Muscle layer of colon (tissue), 2 donors: ENCODE data around the gene GLUL.

ENCODE experiments used
- H3K27ac ChIP-seq: one replicate; pipeline ENCODE4 v1.7.0; 2013; ENCODE audit warnings: low read depth, mild to moderate bottlenecking, low read length, moderate library complexity
- H3K27me3 ChIP-seq, 2 donors: one replicate each; pipeline ENCODE4 v1.7.0; 2013; ENCODE audit warnings: low read length in 2 of 2, mild to moderate bottlenecking in 2 of 2; ENCODE audit not compliant: insufficient read depth in 2 of 2, control insufficient read depth in 1 of 2
- H3K36me3 ChIP-seq: one replicate; pipeline ENCODE4 v1.7.0; 2013; ENCODE audit warnings: mild to moderate bottlenecking, low read length; ENCODE audit not compliant: insufficient read depth
- H3K4me1 ChIP-seq: one replicate; pipeline ENCODE4 v1.7.0; 2013; ENCODE audit warnings: mild to moderate bottlenecking, low read length; ENCODE audit not compliant: insufficient read depth
- H3K4me3 ChIP-seq, 2 donors: one replicate each; pipeline ENCODE4 v1.7.0; 2013; ENCODE audit warnings: low read length in 2 of 2, low read depth in 1 of 2, mild to moderate bottlenecking in 1 of 2, moderate library complexity in 1 of 2
- H3K9ac ChIP-seq: one replicate; pipeline ENCODE4 v1.7.0; 2013; ENCODE audit warnings: low read length
- H3K9me3 ChIP-seq: one replicate; pipeline ENCODE4 v1.7.0; 2013; ENCODE audit warnings: mild to moderate bottlenecking, low read length
- donor health status: abdominal sarcoma.
- donor health status: Adenocarcinoma of cecum.

GLUL gene

GRCh38 chr1:182357913-182358312, 33.7 kb downstream of the GLUL start:
- H3K27ac ChIP-seq = no peak overlapping the region
- H3K9me3 ChIP-seq = no peaks in the 10 kb centered on the region
- no peaks in the 10 kb centered on the region for H3K36me3 ChIP-seq
- no peak overlapping the region for H3K4me3 ChIP-seq
- H3K27me3 ChIP-seq = no peaks in the 10 kb centered on the region
- H3K9ac ChIP-seq = no peak overlapping the region
- H3K4me1 ChIP-seq = no peaks in the 10 kb centered on the region

GRCh38 chr1:182357171-182357570, 34.4 kb downstream of the GLUL start:
- Histone ChIP-seq H3K9ac (no peak overlapping the region), H3K36me3 (no peaks in the 10 kb centered on the region), H3K27ac (no peak overlapping the region), H3K4me3 (no peak overlapping the region), H3K4me1 (no peaks in the 10 kb centered on the region), H3K27me3 (no peaks in the 10 kb centered on the region), H3K9me3 (no peaks in the 10 kb centered on the region)

- Histone ChIP-seq H3K4me3 (no peak overlapping the region), H3K9me3 (no peaks in the 10 kb centered on the region), H3K4me1 (no peaks in the 10 kb centered on the region), H3K27me3 (no peaks in the 10 kb centered on the region), H3K36me3 (no peaks in the 10 kb centered on the region), H3K27ac (no peak overlapping the region), H3K9ac (no peak overlapping the region)
Observed at GRCh38 chr1:182355723-182356098, 35.9 kb downstream of the GLUL start.

GRCh38 chr1:182351790-182352364, 39.7 kb downstream of the GLUL start:
- Histone ChIP-seq H3K4me1 (peaks cover 5% of the 10 kb centered on the region), H3K4me3 (no peak overlapping the region), H3K27ac (no peak overlapping the region), H3K27me3 (no peaks in the 10 kb centered on the region), H3K9me3 (no peaks in the 10 kb centered on the region), H3K9ac (no peak overlapping the region), H3K36me3 (no peaks in the 10 kb centered on the region)

GRCh38 chr1:182350839-182351238, 40.8 kb downstream of the GLUL start:
- Histone ChIP-seq H3K9ac (no peak overlapping the region), H3K27ac (no peak overlapping the region), H3K27me3 (no peaks in the 10 kb centered on the region), H3K36me3 (no peaks in the 10 kb centered on the region), H3K4me1 (peaks cover 5% of the 10 kb centered on the region), H3K4me3 (no peak overlapping the region), H3K9me3 (no peaks in the 10 kb centered on the region)

- H3K27ac ChIP-seq = no peak overlapping the region
- H3K9ac ChIP-seq = no peak overlapping the region
- no peaks in the 10 kb centered on the region for H3K27me3 ChIP-seq
Observed at GRCh38 chr1:182348961-182349747, 42.4 kb downstream of the GLUL start.

GRCh38 chr1:182347019-182347418, 44.6 kb downstream of the GLUL start:
- no peak overlapping the region for H3K4me3 ChIP-seq
- no peaks in the 10 kb centered on the region for H3K27me3 ChIP-seq
- H3K9ac ChIP-seq = no peak overlapping the region
- no peaks in the 10 kb centered on the region for H3K9me3 ChIP-seq
- H3K36me3 ChIP-seq = no peaks in the 10 kb centered on the region
- peaks cover 5% of the 10 kb centered on the region for H3K4me1 ChIP-seq
- H3K27ac ChIP-seq = no peak overlapping the region

More at GRCh38 chr1:182348961-182349747, 42.4 kb downstream of the GLUL start:
- Histone ChIP-seq H3K4me3 (no peak overlapping the region), H3K4me1 (peaks cover 5% of the 10 kb centered on the region), H3K9me3 (no peaks in the 10 kb centered on the region), H3K36me3 (no peaks in the 10 kb centered on the region)

GRCh38 chr1:182340233-182341058, 51.1 kb downstream of the GLUL start:
- H3K9me3 ChIP-seq = no peaks in the 10 kb centered on the region
- H3K9ac ChIP-seq = no peak overlapping the region
- H3K36me3 ChIP-seq = no peaks in the 10 kb centered on the region
- H3K27ac ChIP-seq = no peak overlapping the region
- H3K27me3 ChIP-seq = no peaks in the 10 kb centered on the region
- no peak overlapping the region for H3K4me3 ChIP-seq
- no peaks in the 10 kb centered on the region for H3K4me1 ChIP-seq

- Histone ChIP-seq H3K27ac (no peak overlapping the region), H3K9ac (no peak overlapping the region), H3K4me3 (no peak overlapping the region), H3K27me3 (no peaks in the 10 kb centered on the region), H3K36me3 (no peaks in the 10 kb centered on the region), H3K4me1 (no peaks in the 10 kb centered on the region), H3K9me3 (no peaks in the 10 kb centered on the region)
Observed at GRCh38 chr1:182339684-182340083, 51.9 kb downstream of the GLUL start.

GRCh38 chr1:182338806-182339370, 52.7 kb downstream of the GLUL start:
- H3K9me3 ChIP-seq = no peaks in the 10 kb centered on the region
- no peak overlapping the region for H3K9ac ChIP-seq
- no peaks in the 10 kb centered on the region for H3K27me3 ChIP-seq
- H3K27ac ChIP-seq = no peak overlapping the region
- no peak overlapping the region for H3K4me3 ChIP-seq
- H3K4me1 ChIP-seq = no peaks in the 10 kb centered on the region
- H3K36me3 ChIP-seq = no peaks in the 10 kb centered on the region
